GM12878 (cell line): Measurements from ENCODE around the gene TMEM208. TPM values are rescaled to one million over a fixed set of nuclear protein-coding genes. Genes with fewer than 3 reads are reported as not detected.

Experiments
- ATAC-seq: fragments of 200-7000 bp; cut with Tn5 transposase; 3 replicates; pipeline ENCODE4 v1.9.1; 2020; ENCODE audit warnings: mild to moderate bottlenecking, moderate library complexity
- BruUV-seq: library from RNA; stranded (reverse); fragments of 400-500 nt; replicated peaks from 2 replicates; lab custom pipeline; 2021; lab: Mats Ljungman, UMichigan
- CTCF ChIA-PET: fragments of 300-600 bp; sonication (Branson Sonifier 250); formaldehyde crosslinking; extraction: SDS; loops from one replicate; lab custom pipeline; 2021; ENCODE audit warnings: inconsistent platforms; lab: Yijun Ruan, JAX
- POLR2A ChIA-PET: fragments of 350-600 bp; formaldehyde crosslinking; extraction: SDS; loops from one replicate; lab custom pipeline; 2021; ENCODE audit warnings: inconsistent platforms; lab: Charles Lee
- RAD21 ChIA-PET: fragments of 300-600 bp; sonication (Branson Sonifier 250); formaldehyde crosslinking; loops from one replicate; lab custom pipeline; 2023; ENCODE audit warnings: antibody characterized with exemption; ENCODE audit not compliant: unreplicated experiment; lab: Charles Lee
- SMC1A ChIA-PET: fragments of 300-600 bp; sonication (Branson Sonifier 250); formaldehyde crosslinking; loops from one replicate; lab custom pipeline; 2023; ENCODE audit not compliant: unreplicated experiment, uncharacterized antibody; lab: Charles Lee
- DNase-seq: peaks from one replicate; pipeline ENCODE4 v3.0.0-alpha.2; 2011; ENCODE audit warnings: low read depth, low spot score
- FAIRE-seq: peaks from 3 replicates; lab custom pipeline; 2011; peaks lifted over from hg19 to GRCh38; lab: Jason Lieb, UNC
- H2AFZ ChIP-seq: 2 replicates; pipeline ENCODE4 v1.6.0; 2011; ENCODE audit warnings: low read depth, low read length, control low read depth; ENCODE audit not compliant: control insufficient read depth
- H3K27ac ChIP-seq: 2 replicates; pipeline ENCODE4 v1.5.1; 2011; ENCODE audit warnings: control low read depth; ENCODE audit not compliant: control insufficient read depth, insufficient read depth
- H3K27me3 ChIP-seq, 2 experiments: replicated peaks in 1 of 2; 2 replicates each; pipeline versions ENCODE4 v1.6.0 to v1.6.1; 2011; ENCODE audit warnings: low read length in 1 of 2; ENCODE audit not compliant: control insufficient read depth in 2 of 2, insufficient read depth in 2 of 2
- H3K36me3 ChIP-seq, 2 experiments: 2 replicates each; pipeline ENCODE4 v1.5.1; 2011; ENCODE audit warnings: low read length in 1 of 2; ENCODE audit not compliant: control insufficient read depth in 2 of 2, insufficient read depth in 2 of 2
- H3K4me1 ChIP-seq: 2 replicates; pipeline ENCODE4 v1.6.1; 2011; ENCODE audit warnings: mild to moderate bottlenecking, low read length, moderate library complexity, mixed read lengths; ENCODE audit not compliant: control insufficient read depth, insufficient read depth
- H3K4me2 ChIP-seq: 2 replicates; pipeline ENCODE4 v1.6.0; 2011; ENCODE audit warnings: control low read depth; ENCODE audit not compliant: control insufficient read depth, insufficient read depth
- H3K4me3 ChIP-seq: fragments of 200-600 bp; sonication (generic); 2 replicates; pipeline ENCODE4 v1.5.1; 2016
- H3K79me2 ChIP-seq: 2 replicates; pipeline ENCODE4 v1.6.0; 2011; ENCODE audit warnings: low read length; ENCODE audit not compliant: control insufficient read depth, insufficient read depth
- H3K9ac ChIP-seq: 2 replicates; pipeline ENCODE4 v1.8.0; 2011; ENCODE audit warnings: low read length, control low read depth, mixed read lengths; ENCODE audit not compliant: control insufficient read depth, insufficient read depth
- H3K9me3 ChIP-seq: replicated peaks from 3 replicates; pipeline ENCODE4 v1.5.1; 2011; ENCODE audit warnings: mild to moderate bottlenecking, low read length; ENCODE audit not compliant: control insufficient read depth, insufficient read depth
- H4K20me1 ChIP-seq: 2 replicates; pipeline ENCODE4 v1.6.0; 2011; ENCODE audit not compliant: control insufficient read depth, insufficient read depth
- ATF7 ChIP-seq: fragments of 450-650 bp; IDR thresholded peaks from 2 replicates; pipeline ENCODE4 v1.6.1; 2016; ENCODE audit warnings: low read depth, mild to moderate bottlenecking
- CBX3 ChIP-seq: fragments of 200-600 bp; sonication (generic); IDR thresholded peaks from 2 replicates; pipeline ENCODE4 v1.6.1; 2016; ENCODE audit warnings: low read depth, borderline replicate concordance
- CBX5 ChIP-seq: sonication (generic); IDR thresholded peaks from 2 replicates; pipeline ENCODE4 v1.6.1; 2016; ENCODE audit warnings: low read depth, moderate library complexity, mild to moderate bottlenecking, inconsistent platforms
- CHD1 ChIP-seq: IDR thresholded peaks from 2 replicates; pipeline ENCODE4 v1.6.1; 2012; ENCODE audit warnings: low read depth, low read length, improper control_type of control experiment
- EP300 ChIP-seq, 2 experiments: fragments of 150-350 bp in 1 of 2; IDR thresholded peaks; 2 replicates each; pipeline ENCODE4 v1.6.1; 2011 to 2012; ENCODE audit warnings: low read depth in 2 of 2, low read length in 2 of 2, borderline replicate concordance in 1 of 2, improper control_type of control experiment in 1 of 2, inconsistent platforms in 1 of 2; ENCODE audit not compliant: control insufficient read depth in 1 of 2
- ETV6 ChIP-seq, 2 experiments: fragments of 450-650 bp in 1 of 2; IDR thresholded peaks in 1 of 2; conservative IDR thresholded peaks in 1 of 2; 2 replicates each; pipeline ENCODE4 v1.6.1; 2014; ENCODE audit warnings: antibody characterized with exemption in 1 of 2, borderline replicate concordance in 1 of 2, low read depth in 1 of 2, mild to moderate bottlenecking in 1 of 2, moderate library complexity in 1 of 2
- JUNB ChIP-seq: IDR thresholded peaks from 2 replicates; pipeline ENCODE4 v1.6.1; 2016; ENCODE audit warnings: antibody characterized with exemption, mild to moderate bottlenecking
- MAX ChIP-seq: IDR thresholded peaks from 2 replicates; pipeline ENCODE4 v1.6.1; 2012; ENCODE audit warnings: low read depth, low read length, improper control_type of control experiment
- NKRF ChIP-seq: fragments of 450-650 bp; conservative IDR thresholded peaks from 2 replicates; pipeline ENCODE4 v1.6.1; 2017; ENCODE audit warnings: mild to moderate bottlenecking, moderate library complexity
- RAD51 ChIP-seq: fragments of 450-650 bp; IDR thresholded peaks from 2 replicates; pipeline ENCODE4 v1.6.1; 2016; ENCODE audit warnings: moderate library complexity, mild to moderate bottlenecking, inconsistent platforms
- RFX5 ChIP-seq: IDR thresholded peaks from 2 replicates; pipeline ENCODE4 v1.6.1; 2011; ENCODE audit warnings: low read depth, low read length, improper control_type of control experiment
- SP1 ChIP-seq: IDR thresholded peaks from one replicate; pipeline ENCODE4 v1.6.1; 2011; ENCODE audit warnings: low read depth, low read length
- SUPT20H ChIP-seq: IDR thresholded peaks from 2 replicates; pipeline ENCODE4 v1.6.1; 2011; ENCODE audit warnings: low read depth, mild to moderate bottlenecking, low read length, moderate library complexity, borderline replicate concordance; ENCODE audit not compliant: control insufficient read depth
- WGBS: methylation state at CpG from one replicate; pipeline ENCODE4 v1.1.6; 2016; ENCODE audit warnings: low lambda C conversion rate; ENCODE audit not compliant: insufficient replicate concordance, insufficient coverage; ENCODE audit errors: missing lambda C conversion rate; 5-methylcytosine and 5-hydroxymethylcytosine counted together
- in situ Hi-C: fragments of 300-500 bp; cut with MboI; formaldehyde crosslinking; loops from 9 replicates; pipeline ENCODE4 v1.14.3; 2018; ENCODE audit warnings: mixed read lengths
- intact Hi-C: fragments of 100-400 bp; cut with micrococcal nuclease; formaldehyde crosslinking; loops from one replicate; pipeline ENCODE4 v1.14.2; 2022; ENCODE audit not compliant: unreplicated experiment
- polyA plus RNA-seq, 11 experiments: library from polyadenylated mRNA; depleted of rRNA in 4 of 11; unstranded in 6 of 11; stranded (reverse) in 5 of 11; fragments of >200 nt; fragmentation: Nextera tagmentation in 4 of 11; fragmentation: Illumina TruSeq in 1 of 11; extraction: Ambion mirVana in 4 of 11; extraction: Trizol in 1 of 11; gene quantifications; 1 replicate in 1 of 11; 2 replicates in 10 of 11; pipeline versions ENCODE4 v1.2.1 to v1.2.3, GENCODE V29; 2011 to 2016; ENCODE audit warnings: inconsistent platforms in 2 of 11, missing spikeins in 2 of 11, low read depth in 1 of 11
- total RNA-seq, 4 experiments: library from RNA; depleted of rRNA in 3 of 4; stranded (reverse); fragments of >200 nt in 3 of 4; fragmentation: Illumina TruSeq in 1 of 4; extraction: Trizol in 1 of 4; gene quantifications; 2 replicates each; pipeline versions ENCODE4 v1.2.1 to v1.2.3, GENCODE V29; 2013 to 2021

TMEM208 gene
- total and polyA plus RNA-seq, 10 of the 15 experiments (the other 5 are each of a cell fraction or from before 2014, with no cell fraction given) = 34.1 to 244 (median 54.1) TPM

- H3K4me1 ChIP-seq = no peaks in the 10 kb centered on the region
- FAIRE-seq (no peak), ATAC-seq (no peak), DNase-seq (no peak)
- POLR2A ChIA-PET = no interaction called here
- no peaks in the 10 kb centered on the region for H3K79me2 ChIP-seq
- no peak overlapping the region for H3K27ac ChIP-seq
- SMC1A ChIA-PET = no interaction called here
- H4K20me1 ChIP-seq = no peaks in the 10 kb centered on the region
- no peaks in the 10 kb centered on the region for H3K9me3 ChIP-seq
- peaks cover 8 to 29% of the 10 kb centered on the region in 2 experiments; a peak in 3 of 4 replicates for H3K36me3 ChIP-seq
- TF ChIP-seq SP1 = no peak
- TF ChIP-seq CBX5 = no peak
- no peak for TF ChIP-seq SUPT20H
- no peak for TF ChIP-seq CBX3
- TF ChIP-seq ATF7 = no peak
- TF ChIP-seq NKRF = no peak
- TF ChIP-seq RFX5 = no peak
- no peak for TF ChIP-seq JUNB
- no peak for TF ChIP-seq EP300 (IDR thresholded peaks at IDR 0.05; ENCODE audit: borderline replicate concordance in 1 of 2, control insufficient read depth in 1 of 2, low read depth in 2 of 2, low read length in 2 of 2)
- TF ChIP-seq CHD1 = no peak
- no peak for TF ChIP-seq ETV6 (conservative IDR thresholded peaks at IDR 0.05 in 1 of 2, IDR thresholded peaks at IDR 0.05 in 1 of 2; ENCODE audit: borderline replicate concordance in 1 of 2, low read depth in 1 of 2)
- TF ChIP-seq MAX = no peak
- TF ChIP-seq RAD51 = no peak
- in situ Hi-C loops = no loop called here
- H2AFZ ChIP-seq = no peak overlapping the region
- intact Hi-C loops = no loop called here
- RAD21 ChIA-PET = no interaction called here
- H3K27me3 ChIP-seq = no peaks in the 10 kb centered on the region
- H3K9ac ChIP-seq = no peak overlapping the region
- no TSS peak for BruUV-seq
- 63% methylated on average over 4 of the region's 4 CpGs for WGBS
- CTCF ChIA-PET = no interaction called here
- H3K4me3 ChIP-seq = no peak overlapping the region
- no peak overlapping the region for H3K4me2 ChIP-seq
Observed at GRCh38 chr16:67204076-67204475, 22.9 kb upstream of the TMEM208 start.
